A673 (cell line): Measurements from ENCODE around the gene RPL32.

ENCODE experiments used
- CTCF ChIP-seq: fragments of 300-800, 200-600 bp; sonication (generic); conservative IDR thresholded peaks from 2 replicates; pipeline ENCODE4 v1.5.1; 2017; ENCODE audit warnings: low read depth, mild to moderate bottlenecking, antibody characterized with exemption, low read length, moderate library complexity, mixed read lengths
- EZH2 ChIP-seq: fragments of 200-600 bp; sonication (generic); IDR thresholded peaks from 2 replicates; pipeline ENCODE4 v1.6.1; 2017; ENCODE audit warnings: borderline replicate concordance, low read depth, mild to moderate bottlenecking, mixed read lengths, antibody characterized with exemption, low read length; ENCODE audit not compliant: poor library complexity, severe bottlenecking

- TF ChIP-seq CTCF = no peak
- TF ChIP-seq EZH2 = no peak
Measured at GRCh38 chr3:12842469-12842868, 1.1 kb upstream of the RPL32 start.
